SK-N-SH treated with all-trans-retinoic acid at 6 μM for 48 hours (cell line): ENCODE data around the gene SIAH2.

Experiments
- ATAC-seq: fragments of 200-7000 bp; cut with Tn5 transposase; 3 replicates; pipeline ENCODE4 v1.9.1; 2020; ENCODE audit warnings: mild to moderate bottlenecking, moderate library complexity
- ARNTL ChIP-seq: fragments of 450-650 bp; formaldehyde crosslinking; IDR thresholded peaks from 2 replicates; pipeline ENCODE4 v1.5.0; 2020; ENCODE audit warnings: low read depth, mild to moderate bottlenecking, moderate library complexity, borderline replicate concordance
- BACH2 ChIP-seq: fragments of 250-450 bp; sonication (Bioruptor Pico); IDR thresholded peaks from 2 replicates; pipeline ENCODE4 v1.9.0; 2021; ENCODE audit warnings: mild to moderate bottlenecking, borderline replicate concordance
- CREB5 ChIP-seq: fragments of 250-450 bp; sonication (Bioruptor Pico); IDR thresholded peaks from 2 replicates; pipeline ENCODE4 v1.5.1; 2020; ENCODE audit warnings: low read depth, mild to moderate bottlenecking, moderate library complexity
- CSDC2 ChIP-seq: fragments of 250-450 bp; sonication (Bioruptor Pico); IDR thresholded peaks from 2 replicates; pipeline ENCODE4 v1.5.0; 2020; ENCODE audit warnings: mild to moderate bottlenecking, moderate library complexity
- ESRRG ChIP-seq: fragments of 250-450 bp; sonication (Bioruptor Pico); IDR thresholded peaks from 2 replicates; pipeline ENCODE4 v1.6.1; 2021; ENCODE audit warnings: mild to moderate bottlenecking
- GLIS3 ChIP-seq: fragments of 250-450 bp; sonication (Bioruptor Pico); IDR thresholded peaks from 2 replicates; pipeline ENCODE4 v1.5.0; 2020; ENCODE audit warnings: mild to moderate bottlenecking, moderate library complexity
- ISL1 ChIP-seq: fragments of 250-450 bp; sonication (Bioruptor Pico); IDR thresholded peaks from 2 replicates; pipeline ENCODE4 v2.1.2; 2022; ENCODE audit warnings: mild to moderate bottlenecking, moderate library complexity
- OSR1 ChIP-seq: fragments of 250-450 bp; sonication (Bioruptor Pico); IDR thresholded peaks from 2 replicates; pipeline ENCODE4 v1.8.0; 2022; ENCODE audit warnings: moderate library complexity, mild to moderate bottlenecking, inconsistent platforms
- PATZ1 ChIP-seq: fragments of 250-450 bp; sonication (Bioruptor Pico); IDR thresholded peaks from 2 replicates; pipeline ENCODE4 v1.8.0; 2020; ENCODE audit warnings: mild to moderate bottlenecking, moderate library complexity, borderline replicate concordance
- POU6F1 ChIP-seq: fragments of 250-450 bp; sonication (Bioruptor Pico); IDR thresholded peaks from 2 replicates; pipeline ENCODE4 v1.8.0; 2021; ENCODE audit warnings: low read depth, mild to moderate bottlenecking, moderate library complexity, borderline replicate concordance
- PPARA ChIP-seq: fragments of 250-450 bp; sonication (Bioruptor Pico); IDR thresholded peaks from 2 replicates; pipeline ENCODE4 v1.5.0; 2020; ENCODE audit warnings: mild to moderate bottlenecking, borderline replicate concordance
- RARB ChIP-seq: fragments of 250-450 bp; sonication (Bioruptor Pico); IDR thresholded peaks from 2 replicates; pipeline ENCODE4 v1.8.0; 2021; ENCODE audit warnings: mild to moderate bottlenecking, moderate library complexity
- SNAI2 ChIP-seq: fragments of 250-450 bp; sonication (Bioruptor Pico); IDR thresholded peaks from 2 replicates; pipeline ENCODE4 v1.5.0; 2020; ENCODE audit warnings: mild to moderate bottlenecking, moderate library complexity
- TCF4 ChIP-seq: fragments of 250-450 bp; sonication (Bioruptor Pico); IDR thresholded peaks from 2 replicates; pipeline ENCODE4 v1.8.0; 2021; ENCODE audit warnings: mild to moderate bottlenecking, moderate library complexity, borderline replicate concordance
- TOX ChIP-seq: fragments of 250-450 bp; sonication (Bioruptor Pico); IDR thresholded peaks from 2 replicates; pipeline ENCODE4 v1.8.0; 2021; ENCODE audit warnings: mild to moderate bottlenecking, moderate library complexity, borderline replicate concordance
- TSHZ2 ChIP-seq: fragments of 250-450 bp; sonication (Bioruptor Pico); IDR thresholded peaks from 2 replicates; pipeline ENCODE4 v1.5.0; 2020; ENCODE audit warnings: mild to moderate bottlenecking, moderate library complexity
- ZC3H10 ChIP-seq: fragments of 250-450 bp; sonication (Bioruptor Pico); IDR thresholded peaks from 2 replicates; pipeline ENCODE4 v1.5.1; 2021; ENCODE audit warnings: mild to moderate bottlenecking, moderate library complexity
- ZFP3 ChIP-seq: fragments of 250-450 bp; sonication (Bioruptor Pico); IDR thresholded peaks from 2 replicates; pipeline ENCODE4 v1.5.0; 2020; ENCODE audit warnings: mild to moderate bottlenecking, moderate library complexity
- ZFP30 ChIP-seq: fragments of 450-650 bp; formaldehyde crosslinking; IDR thresholded peaks from 2 replicates; pipeline ENCODE4 v1.5.0; 2022; ENCODE audit warnings: mild to moderate bottlenecking, moderate library complexity
- ZNF565 ChIP-seq: fragments of 450-650 bp; formaldehyde crosslinking; conservative IDR thresholded peaks from 2 replicates; pipeline ENCODE4 v1.5.0; 2020; ENCODE audit warnings: low read depth, mild to moderate bottlenecking, moderate library complexity
- ZNF70 ChIP-seq: fragments of 450-650 bp; formaldehyde crosslinking; IDR thresholded peaks from 2 replicates; pipeline ENCODE4 v1.5.0; 2020; ENCODE audit warnings: mild to moderate bottlenecking, moderate library complexity
- ZNF8 ChIP-seq: fragments of 450-650 bp; formaldehyde crosslinking; IDR thresholded peaks from 2 replicates; pipeline ENCODE4 v1.5.0; 2020; ENCODE audit warnings: mild to moderate bottlenecking, moderate library complexity

SIAH2 gene

GRCh38 chr3:150757768-150758167 is 5.2 kb downstream of the SIAH2 start:
- no peak for ATAC-seq
- TF ChIP-seq ZNF8 (CRISPR knock-in tag) (no peak), ESRRG (no peak), ZNF70 (CRISPR knock-in tag) (no peak), CSDC2 (CRISPR knock-in tag) (no peak)

- ATAC-seq, result no peak
- TF ChIP-seq CREB5 (CRISPR knock-in tag), result no peak
- TF ChIP-seq SNAI2 (CRISPR knock-in tag), result no peak
- no peak for TF ChIP-seq PATZ1 (CRISPR knock-in tag)
- no peak for TF ChIP-seq ZFP30 (CRISPR knock-in tag)
- TF ChIP-seq POU6F1 (CRISPR knock-in tag), result no peak
- TF ChIP-seq ARNTL (CRISPR knock-in tag), result no peak
- TF ChIP-seq RARB (CRISPR knock-in tag), result no peak
- TF ChIP-seq TSHZ2 (CRISPR knock-in tag), result no peak
- no peak for TF ChIP-seq ISL1
- TF ChIP-seq CSDC2 (CRISPR knock-in tag), result no peak
- TF ChIP-seq ESRRG, result no peak
- TF ChIP-seq ZNF8 (CRISPR knock-in tag), result no peak
- no peak for TF ChIP-seq ZFP3 (CRISPR knock-in tag)
- TF ChIP-seq OSR1 (CRISPR knock-in tag), result no peak
- TF ChIP-seq TOX (CRISPR knock-in tag), result no peak
- no peak for TF ChIP-seq PPARA (CRISPR knock-in tag)
- TF ChIP-seq GLIS3 (CRISPR knock-in tag), result no peak
- no peak for TF ChIP-seq BACH2 (CRISPR knock-in tag)
These were observed 5.6 kb downstream of the SIAH2 start for GRCh38 chr3:150757364-150757763.

- no peak for ATAC-seq
These were observed 6.4 kb downstream of the SIAH2 start for GRCh38 chr3:150756491-150757059.

GRCh38 chr3:150755902-150756301 is 7.1 kb downstream of the SIAH2 start:
- no peak for TF ChIP-seq PPARA (CRISPR knock-in tag)
- TF ChIP-seq ESRRG, result no peak
- TF ChIP-seq ZNF565 (CRISPR knock-in tag), result no peak
- TF ChIP-seq PATZ1 (CRISPR knock-in tag), result no peak
- TF ChIP-seq GLIS3 (CRISPR knock-in tag), result no peak
- TF ChIP-seq ZC3H10 (CRISPR knock-in tag), result no peak
- no peak for TF ChIP-seq ZFP3 (CRISPR knock-in tag)
- TF ChIP-seq TOX (CRISPR knock-in tag), result no peak
- TF ChIP-seq BACH2 (CRISPR knock-in tag), result no peak
- TF ChIP-seq POU6F1 (CRISPR knock-in tag), result no peak
- TF ChIP-seq ZNF70 (CRISPR knock-in tag), result no peak
- TF ChIP-seq CSDC2 (CRISPR knock-in tag), result no peak
- no peak for TF ChIP-seq ZNF8 (CRISPR knock-in tag)
- TF ChIP-seq OSR1 (CRISPR knock-in tag), result no peak
- no peak for TF ChIP-seq TCF4 (CRISPR knock-in tag)
- ATAC-seq, result no peak

More at GRCh38 chr3:150756491-150757059, 6.4 kb downstream of the SIAH2 start:
- TF ChIP-seq ZNF70 (CRISPR knock-in tag) (no peak), PPARA (CRISPR knock-in tag) (no peak), ZFP30 (CRISPR knock-in tag) (no peak), ISL1 (no peak), SNAI2 (CRISPR knock-in tag) (no peak), RARB (CRISPR knock-in tag) (no peak)
